ENCODE data around the gene LEF1.

LEF1 gene

DNA sequence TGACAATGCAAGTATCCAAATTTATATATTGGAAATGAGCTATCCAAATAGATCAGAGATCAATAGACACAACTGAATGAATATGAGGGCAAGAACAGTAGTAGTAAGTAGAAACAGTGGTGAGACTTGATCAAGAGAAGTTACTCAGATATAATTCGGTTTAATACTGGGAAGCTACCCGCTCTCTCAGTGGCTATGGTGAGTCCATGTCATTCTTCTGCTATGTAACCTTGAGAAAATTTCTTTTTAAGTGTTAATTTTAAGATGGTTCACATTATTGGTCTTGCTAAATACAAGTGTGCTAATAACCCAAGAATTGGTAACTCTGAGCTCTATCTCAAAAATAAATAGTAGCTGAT, 53.6 kb downstream of the LEF1 start:
- Histone ChIP-seq H3K4me1 (ENCODE audit: control insufficient read depth in 2 of 2, insufficient read depth in 2 of 2, low read length in 2 of 2) (no peaks in the 10 kb centered on the region), H3K4me3 (ENCODE audit: low read length in 2 of 2) (no peak overlapping the region), H3K27me3 (ENCODE audit: control insufficient read depth in 2 of 2, insufficient read depth in 2 of 2, low read length in 2 of 2) (no peaks in the 10 kb centered on the region), H3K27ac (ENCODE audit: low read depth in 2 of 2, low read length in 2 of 2) (no peak overlapping the region), H3K9ac (ENCODE audit: low read depth in 1 of 2, low read length in 2 of 2) (no peak overlapping the region), H3K36me3 (ENCODE audit: control insufficient read depth in 2 of 2, insufficient read depth in 2 of 2, low read length in 2 of 2) (no peaks in the 10 kb centered on the region), H3K9me3 (ENCODE audit: control insufficient read depth in 2 of 2, low read length in 2 of 2) (no peaks in the 10 kb centered on the region)

DNA sequence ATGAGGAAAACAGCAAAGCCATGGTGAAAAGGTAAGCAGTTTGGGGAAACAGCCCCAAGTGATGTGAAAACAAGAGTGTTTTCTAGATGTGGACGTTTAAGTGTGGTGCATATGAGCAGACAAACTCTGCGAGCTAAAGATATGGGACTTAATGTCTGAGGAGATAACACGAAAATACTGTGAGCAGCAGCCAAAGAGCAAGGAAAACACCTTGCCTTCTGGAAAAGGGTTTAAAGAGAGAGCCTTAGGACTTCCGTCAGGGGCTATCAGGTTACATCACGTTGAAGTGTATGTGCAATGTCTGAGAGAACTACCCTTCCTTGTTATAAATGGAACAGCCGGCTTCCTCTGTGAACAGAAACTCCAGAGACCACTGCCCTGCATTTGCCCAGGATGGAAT, 54.2 kb downstream of the LEF1 start:
- Histone ChIP-seq H3K4me1 (ENCODE audit: control insufficient read depth in 2 of 2, insufficient read depth in 2 of 2, low read length in 2 of 2) (no peaks in the 10 kb centered on the region), H3K27me3 (ENCODE audit: control insufficient read depth in 2 of 2, insufficient read depth in 2 of 2, low read length in 2 of 2) (no peaks in the 10 kb centered on the region), H3K4me3 (ENCODE audit: low read length in 2 of 2) (no peak overlapping the region), H3K36me3 (ENCODE audit: control insufficient read depth in 2 of 2, insufficient read depth in 2 of 2, low read length in 2 of 2) (no peaks in the 10 kb centered on the region), H3K9me3 (ENCODE audit: control insufficient read depth in 2 of 2, low read length in 2 of 2) (no peaks in the 10 kb centered on the region), H3K9ac (ENCODE audit: low read depth in 1 of 2, low read length in 2 of 2) (no peak overlapping the region), H3K27ac (ENCODE audit: low read depth in 2 of 2, low read length in 2 of 2) (no peak overlapping the region)

DNA sequence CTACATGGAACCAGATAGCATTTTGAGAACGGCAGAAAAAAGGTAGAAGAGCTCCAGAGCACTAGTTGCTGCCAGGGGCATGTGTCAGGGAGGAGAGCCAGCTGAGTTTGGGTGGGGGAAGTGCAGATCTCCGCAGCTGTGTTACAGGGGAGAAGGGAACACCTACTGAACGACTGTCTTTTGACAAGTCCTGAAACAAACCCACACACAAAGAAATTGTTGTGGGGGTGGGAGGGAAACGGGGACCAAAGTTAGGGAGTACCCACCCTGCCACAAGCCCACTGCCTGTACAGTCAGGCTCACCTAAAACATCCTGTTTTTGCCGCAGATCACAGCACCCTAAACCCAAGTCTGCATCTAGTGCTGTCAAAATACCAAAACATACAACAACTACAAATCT, 55.5 kb downstream of the LEF1 start:
- H3K27ac ChIP-seq (ENCODE audit: low read depth in 2 of 2, low read length in 2 of 2) = no peak overlapping the region
- no peaks in the 10 kb centered on the region for H3K36me3 ChIP-seq (ENCODE audit: control insufficient read depth in 2 of 2, insufficient read depth in 2 of 2, low read length in 2 of 2)
- no peak overlapping the region for H3K9ac ChIP-seq (ENCODE audit: low read depth in 1 of 2, low read length in 2 of 2)
- no peak overlapping the region for H3K4me3 ChIP-seq (ENCODE audit: low read length in 2 of 2)
- H3K4me1 ChIP-seq (ENCODE audit: control insufficient read depth in 2 of 2, insufficient read depth in 2 of 2, low read length in 2 of 2) = no peaks in the 10 kb centered on the region
- H3K9me3 ChIP-seq (ENCODE audit: control insufficient read depth in 2 of 2, low read length in 2 of 2) = no peaks in the 10 kb centered on the region
- H3K27me3 ChIP-seq (ENCODE audit: control insufficient read depth in 2 of 2, insufficient read depth in 2 of 2, low read length in 2 of 2) = no peaks in the 10 kb centered on the region

DNA sequence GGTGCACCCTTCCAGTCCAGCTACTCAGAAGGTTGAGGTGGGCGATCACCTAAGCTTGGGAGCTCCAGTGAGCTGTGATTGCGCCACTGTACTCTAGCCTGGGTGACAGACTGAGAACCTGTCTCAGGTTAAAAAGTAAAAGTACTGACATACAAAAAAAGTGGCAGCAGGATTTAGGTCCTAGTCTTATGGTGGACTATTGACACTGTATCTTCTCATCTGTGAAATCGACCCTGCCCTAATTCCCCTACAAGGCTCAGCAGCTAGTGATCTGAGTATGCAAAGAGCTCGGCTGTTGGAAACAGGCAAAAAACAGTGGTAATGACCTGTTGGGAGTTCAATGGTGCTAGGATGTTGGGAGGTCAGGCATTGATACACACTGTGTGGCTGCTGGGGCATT, 57.0 kb downstream of the LEF1 start:
- Histone ChIP-seq H3K4me1 (ENCODE audit: control insufficient read depth in 2 of 2, insufficient read depth in 2 of 2, low read length in 2 of 2) (no peaks in the 10 kb centered on the region), H3K27me3 (ENCODE audit: control insufficient read depth in 2 of 2, insufficient read depth in 2 of 2, low read length in 2 of 2) (no peaks in the 10 kb centered on the region), H3K9ac (ENCODE audit: low read depth in 1 of 2, low read length in 2 of 2) (no peak overlapping the region), H3K4me3 (ENCODE audit: low read length in 2 of 2) (no peak overlapping the region), H3K9me3 (ENCODE audit: control insufficient read depth in 2 of 2, low read length in 2 of 2) (no peaks in the 10 kb centered on the region), H3K27ac (ENCODE audit: low read depth in 2 of 2, low read length in 2 of 2) (no peak overlapping the region), H3K36me3 (ENCODE audit: control insufficient read depth in 2 of 2, insufficient read depth in 2 of 2, low read length in 2 of 2) (no peaks in the 10 kb centered on the region)

DNA sequence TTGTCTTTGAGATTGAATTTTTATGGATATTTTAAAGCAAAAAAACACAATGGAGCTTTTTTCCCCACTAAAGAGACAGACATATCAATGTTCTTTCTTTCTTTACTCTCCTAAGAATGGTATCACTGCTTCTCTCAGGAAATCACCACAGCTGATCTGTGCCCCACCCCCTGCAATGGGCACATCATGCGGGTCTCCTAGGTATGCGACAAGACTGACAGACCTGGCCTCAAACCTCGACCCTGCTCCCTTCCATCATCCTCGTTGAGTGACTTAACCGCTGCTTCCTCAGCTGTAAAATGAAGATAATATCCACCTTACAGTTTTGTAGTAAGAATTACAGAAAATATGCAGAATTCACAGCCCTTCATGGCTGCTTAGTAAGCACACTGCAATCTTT, 58.3 kb downstream of the LEF1 start:
- Histone ChIP-seq H3K9me3 (ENCODE audit: control insufficient read depth in 2 of 2, low read length in 2 of 2) (no peaks in the 10 kb centered on the region), H3K36me3 (ENCODE audit: control insufficient read depth in 2 of 2, insufficient read depth in 2 of 2, low read length in 2 of 2) (no peaks in the 10 kb centered on the region), H3K27ac (ENCODE audit: low read depth in 2 of 2, low read length in 2 of 2) (no peak overlapping the region), H3K4me1 (ENCODE audit: control insufficient read depth in 2 of 2, insufficient read depth in 2 of 2, low read length in 2 of 2) (no peaks in the 10 kb centered on the region), H3K9ac (ENCODE audit: low read depth in 1 of 2, low read length in 2 of 2) (no peak overlapping the region), H3K4me3 (ENCODE audit: low read length in 2 of 2) (no peak overlapping the region), H3K27me3 (ENCODE audit: control insufficient read depth in 2 of 2, insufficient read depth in 2 of 2, low read length in 2 of 2) (no peaks in the 10 kb centered on the region)

DNA sequence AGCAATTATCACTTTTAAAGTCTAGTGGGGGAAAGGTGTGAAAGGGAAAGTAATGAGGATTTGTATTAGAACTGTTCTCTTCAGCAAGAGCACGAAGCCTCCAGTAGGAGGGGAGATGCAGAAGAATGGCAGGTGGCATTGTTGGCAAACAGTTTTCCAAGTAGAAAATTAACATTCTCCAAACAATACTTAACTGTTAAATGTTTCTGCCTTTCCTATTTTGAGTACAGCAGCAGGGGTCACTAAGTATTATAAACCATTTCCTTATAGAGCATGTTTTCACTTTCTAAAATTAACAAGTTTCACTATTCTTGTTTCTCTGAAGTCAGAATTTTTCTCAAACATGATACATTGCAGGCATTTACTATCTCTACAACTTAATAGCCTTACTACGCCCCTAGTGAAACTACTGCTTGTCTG, 58.7 kb downstream of the LEF1 start:
- H3K9ac ChIP-seq (ENCODE audit: low read depth in 1 of 2, low read length in 2 of 2) = no peak overlapping the region

DNA sequence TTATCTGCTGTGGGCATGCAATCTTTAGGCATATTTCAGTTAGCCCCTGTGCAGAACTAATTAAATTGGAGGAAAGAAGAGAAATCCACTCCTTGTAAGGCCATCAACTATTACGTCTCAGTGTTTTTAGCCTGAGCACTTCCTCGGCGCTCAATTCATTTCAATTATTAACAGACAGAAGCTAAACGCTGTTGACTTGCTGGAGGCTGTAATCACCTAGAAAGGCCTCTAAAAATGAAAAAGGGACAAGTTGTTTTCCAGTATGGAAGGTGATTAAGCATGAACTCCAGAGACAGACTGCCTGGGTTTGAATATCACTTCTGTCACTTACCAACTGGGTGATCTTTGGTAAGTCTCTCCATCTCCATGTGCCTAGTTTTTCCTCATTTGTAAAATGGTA, 59.6 kb downstream of the LEF1 start:
- no peaks in the 10 kb centered on the region for H3K36me3 ChIP-seq (ENCODE audit: control insufficient read depth in 2 of 2, insufficient read depth in 2 of 2, low read length in 2 of 2)
- H3K4me3 ChIP-seq (ENCODE audit: low read length in 2 of 2) = no peak overlapping the region
- no peaks in the 10 kb centered on the region for H3K4me1 ChIP-seq (ENCODE audit: control insufficient read depth in 2 of 2, insufficient read depth in 2 of 2, low read length in 2 of 2)
- no peaks in the 10 kb centered on the region for H3K27me3 ChIP-seq (ENCODE audit: control insufficient read depth in 2 of 2, insufficient read depth in 2 of 2, low read length in 2 of 2)
- H3K27ac ChIP-seq (ENCODE audit: low read depth in 2 of 2, low read length in 2 of 2) = no peak overlapping the region
- H3K9me3 ChIP-seq (ENCODE audit: control insufficient read depth in 2 of 2, low read length in 2 of 2) = no peaks in the 10 kb centered on the region
- no peak overlapping the region for H3K9ac ChIP-seq (ENCODE audit: low read depth in 1 of 2, low read length in 2 of 2)

More for the DNA sequence above, 58.7 kb downstream of the LEF1 start:
- no peaks in the 10 kb centered on the region for H3K9me3 ChIP-seq (ENCODE audit: control insufficient read depth in 2 of 2, low read length in 2 of 2)
- H3K36me3 ChIP-seq (ENCODE audit: control insufficient read depth in 2 of 2, insufficient read depth in 2 of 2, low read length in 2 of 2) = no peaks in the 10 kb centered on the region
- H3K4me1 ChIP-seq (ENCODE audit: control insufficient read depth in 2 of 2, insufficient read depth in 2 of 2, low read length in 2 of 2) = no peaks in the 10 kb centered on the region
- H3K27ac ChIP-seq (ENCODE audit: low read depth in 2 of 2, low read length in 2 of 2) = no peak overlapping the region
- H3K27me3 ChIP-seq (ENCODE audit: control insufficient read depth in 2 of 2, insufficient read depth in 2 of 2, low read length in 2 of 2) = no peaks in the 10 kb centered on the region
- H3K4me3 ChIP-seq (ENCODE audit: low read length in 2 of 2) = no peak overlapping the region

DNA sequence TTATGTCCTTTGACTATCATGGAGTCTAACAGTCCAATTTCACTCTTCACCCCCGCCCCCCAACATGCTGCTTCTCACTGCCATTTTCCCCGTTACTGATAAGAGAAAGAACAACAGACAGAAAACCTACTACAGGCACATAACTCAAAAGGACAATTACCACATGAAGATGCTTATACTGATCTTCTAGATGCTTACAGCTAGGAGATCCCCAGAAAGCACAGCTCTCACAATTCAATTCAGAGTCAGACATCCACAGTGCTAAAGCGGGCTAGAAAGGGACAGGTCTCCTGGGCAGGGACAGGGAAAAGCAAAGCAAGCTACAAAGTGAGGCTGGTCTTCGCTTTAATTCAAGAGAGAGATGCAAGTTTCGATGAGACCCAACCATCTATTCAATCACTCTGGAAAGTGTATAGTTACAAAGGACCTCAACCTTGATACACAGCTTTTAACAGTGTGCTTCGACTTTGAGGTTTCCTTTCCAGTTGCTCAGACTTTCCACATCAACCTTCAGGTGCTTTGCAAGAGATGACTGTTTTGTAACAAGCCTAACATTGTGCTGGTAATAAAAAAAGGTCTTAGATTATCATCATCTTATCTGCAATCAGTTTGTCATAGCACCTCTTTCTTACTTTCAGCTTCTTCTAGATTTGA, 60.9 kb downstream of the LEF1 start:
- Histone ChIP-seq H3K9me3 (ENCODE audit: control insufficient read depth in 2 of 2, low read length in 2 of 2) (no peaks in the 10 kb centered on the region), H3K4me1 (ENCODE audit: control insufficient read depth in 2 of 2, insufficient read depth in 2 of 2, low read length in 2 of 2) (no peaks in the 10 kb centered on the region), H3K27me3 (ENCODE audit: control insufficient read depth in 2 of 2, insufficient read depth in 2 of 2, low read length in 2 of 2) (no peaks in the 10 kb centered on the region), H3K9ac (ENCODE audit: low read depth in 1 of 2, low read length in 2 of 2) (no peak overlapping the region), H3K4me3 (ENCODE audit: low read length in 2 of 2) (no peak overlapping the region), H3K36me3 (ENCODE audit: control insufficient read depth in 2 of 2, insufficient read depth in 2 of 2, low read length in 2 of 2) (no peaks in the 10 kb centered on the region), H3K27ac (ENCODE audit: low read depth in 2 of 2, low read length in 2 of 2) (no peak overlapping the region)

DNA sequence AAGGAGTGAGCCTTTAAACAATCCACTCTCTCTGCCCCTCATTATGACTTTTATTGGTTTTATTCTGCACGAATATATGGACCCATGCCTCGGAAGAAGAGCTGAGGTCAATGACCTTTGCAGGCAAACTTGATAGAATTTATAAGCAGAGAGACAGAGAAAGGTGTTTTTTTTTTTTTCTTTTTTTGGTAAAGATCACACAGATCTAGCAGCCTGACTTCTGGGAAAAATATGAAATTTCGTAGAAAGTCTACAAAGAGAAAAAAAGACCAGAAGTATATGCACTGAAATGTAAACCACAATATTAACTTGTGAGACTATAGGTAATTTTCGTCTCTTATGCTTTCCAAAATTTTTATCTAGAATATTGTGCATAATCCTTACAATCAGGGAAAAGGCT, 61.6 kb downstream of the LEF1 start:
- Histone ChIP-seq H3K27ac (ENCODE audit: low read depth in 2 of 2, low read length in 2 of 2) (no peak overlapping the region), H3K36me3 (ENCODE audit: control insufficient read depth in 2 of 2, insufficient read depth in 2 of 2, low read length in 2 of 2) (no peaks in the 10 kb centered on the region), H3K27me3 (ENCODE audit: control insufficient read depth in 2 of 2, insufficient read depth in 2 of 2, low read length in 2 of 2) (no peaks in the 10 kb centered on the region), H3K9ac (ENCODE audit: low read depth in 1 of 2, low read length in 2 of 2) (no peak overlapping the region), H3K4me3 (ENCODE audit: low read length in 2 of 2) (no peak overlapping the region), H3K9me3 (ENCODE audit: control insufficient read depth in 2 of 2, low read length in 2 of 2) (no peaks in the 10 kb centered on the region), H3K4me1 (ENCODE audit: control insufficient read depth in 2 of 2, insufficient read depth in 2 of 2, low read length in 2 of 2) (no peaks in the 10 kb centered on the region)

DNA sequence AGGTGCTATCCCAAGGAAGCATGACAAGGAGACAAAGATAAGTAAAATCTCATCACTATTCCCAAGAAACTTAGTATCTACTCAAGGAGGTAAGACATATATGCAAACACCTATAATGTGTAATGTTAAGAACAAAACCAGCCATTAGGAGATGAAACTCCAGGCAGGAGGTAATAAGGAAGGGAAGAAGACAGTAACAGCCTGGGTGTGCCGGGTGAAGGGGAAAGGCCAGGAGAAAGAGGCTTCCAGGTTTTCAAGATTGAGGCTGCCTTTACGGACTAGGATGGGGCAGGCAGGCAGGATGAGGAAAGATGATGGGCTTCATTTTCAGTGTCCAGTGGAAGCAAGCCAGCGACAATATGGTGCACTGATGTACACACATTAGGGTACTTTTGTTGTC, 62.5 kb downstream of the LEF1 start:
- no peak overlapping the region for H3K4me3 ChIP-seq (ENCODE audit: low read length in 2 of 2)
- no peak overlapping the region for H3K27ac ChIP-seq (ENCODE audit: low read depth in 2 of 2, low read length in 2 of 2)
- H3K9me3 ChIP-seq (ENCODE audit: control insufficient read depth in 2 of 2, low read length in 2 of 2) = no peaks in the 10 kb centered on the region
- no peaks in the 10 kb centered on the region for H3K36me3 ChIP-seq (ENCODE audit: control insufficient read depth in 2 of 2, insufficient read depth in 2 of 2, low read length in 2 of 2)
- H3K9ac ChIP-seq (ENCODE audit: low read depth in 1 of 2, low read length in 2 of 2) = no peak overlapping the region
- H3K27me3 ChIP-seq (ENCODE audit: control insufficient read depth in 2 of 2, insufficient read depth in 2 of 2, low read length in 2 of 2) = no peaks in the 10 kb centered on the region
- H3K4me1 ChIP-seq (ENCODE audit: control insufficient read depth in 2 of 2, insufficient read depth in 2 of 2, low read length in 2 of 2) = no peaks in the 10 kb centered on the region
